Effector memory CD4-positive, alpha-beta T cell (primary cell): Measurements from ENCODE around the gene CCDC91.

Source experiments
- DNase-seq, 3 donors: peaks; one replicate each; pipeline ENCODE4 v3.0.0-alpha.2; 2020
- H3K27ac ChIP-seq: 2 replicates; pipeline ENCODE4 v1.7.0; 2013; ENCODE audit warnings: mild to moderate bottlenecking, low read length, moderate library complexity; ENCODE audit not compliant: insufficient read depth, poor library complexity, severe bottlenecking
- H3K27me3 ChIP-seq: replicated peaks from 2 replicates; pipeline ENCODE4 v1.7.0; 2013; ENCODE audit warnings: mild to moderate bottlenecking, low read length; ENCODE audit not compliant: insufficient read depth, control insufficient read depth, poor library complexity, severe bottlenecking
- H3K36me3 ChIP-seq: 2 replicates; pipeline ENCODE4 v1.7.0; 2013; ENCODE audit warnings: mild to moderate bottlenecking, low read length, moderate library complexity; ENCODE audit not compliant: control insufficient read depth, insufficient read depth
- H3K4me1 ChIP-seq: 2 replicates; pipeline ENCODE4 v1.7.0; 2013; ENCODE audit warnings: low read length, mild to moderate bottlenecking; ENCODE audit not compliant: control insufficient read depth, insufficient read depth, poor library complexity, severe bottlenecking
- H3K4me3 ChIP-seq: 2 replicates; pipeline ENCODE4 v1.7.0; 2013; ENCODE audit warnings: low read length, low read depth, mild to moderate bottlenecking; ENCODE audit not compliant: insufficient read depth, poor library complexity, severe bottlenecking
- H3K9me3 ChIP-seq: 2 replicates; pipeline ENCODE4 v1.7.0; 2013; ENCODE audit warnings: mild to moderate bottlenecking, low read length, moderate library complexity; ENCODE audit not compliant: control insufficient read depth

Gene CCDC91

GRCh38 chr12:28550757-28551704, 360.8 kb downstream of the CCDC91 start:
- DNase-seq, result no peak
- H3K27ac ChIP-seq, result no peak overlapping the region
- no peaks in the 10 kb centered on the region for H3K27me3 ChIP-seq

GRCh38 chr12:28552251-28552970, 362.2 kb downstream of the CCDC91 start:
- no peaks in the 10 kb centered on the region for H3K9me3 ChIP-seq
- no peaks in the 10 kb centered on the region for H3K27me3 ChIP-seq
- H3K4me3 ChIP-seq, result no peak overlapping the region
- H3K27ac ChIP-seq, result no peak overlapping the region
- DNase-seq, result no peak
- H3K36me3 ChIP-seq, result no peaks in the 10 kb centered on the region
- no peaks in the 10 kb centered on the region for H3K4me1 ChIP-seq

More at GRCh38 chr12:28550757-28551704, 360.8 kb downstream of the CCDC91 start:
- H3K4me1 ChIP-seq, result no peaks in the 10 kb centered on the region
- H3K9me3 ChIP-seq, result no peaks in the 10 kb centered on the region
- H3K4me3 ChIP-seq, result no peak overlapping the region
- H3K36me3 ChIP-seq, result no peaks in the 10 kb centered on the region

DNA sequence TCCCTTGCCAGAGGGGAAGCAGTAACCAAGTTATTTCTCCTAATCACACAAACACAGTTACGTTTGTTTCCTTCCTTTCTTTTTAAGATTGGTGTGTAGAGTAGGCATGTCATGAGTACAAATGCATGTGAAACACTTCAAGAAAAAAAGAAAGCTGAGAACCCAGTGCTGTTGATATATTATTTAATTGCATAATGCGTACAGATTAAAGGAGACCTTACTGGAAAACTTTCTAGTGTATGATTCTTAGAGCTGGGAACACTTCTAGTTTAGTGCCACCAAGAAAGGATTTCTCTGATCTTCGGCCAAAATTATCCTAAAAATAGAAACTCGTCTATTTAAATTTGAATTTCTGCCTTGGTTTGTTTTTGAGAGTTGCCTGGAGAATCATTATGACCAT, 365.5 kb downstream of the CCDC91 start:
- H3K9me3 ChIP-seq, result no peaks in the 10 kb centered on the region
- no peaks in the 10 kb centered on the region for H3K4me1 ChIP-seq
- H3K27ac ChIP-seq, result no peak overlapping the region
- no peak for DNase-seq
- no peak overlapping the region for H3K4me3 ChIP-seq
- H3K27me3 ChIP-seq, result no peaks in the 10 kb centered on the region
- no peaks in the 10 kb centered on the region for H3K36me3 ChIP-seq

DNA sequence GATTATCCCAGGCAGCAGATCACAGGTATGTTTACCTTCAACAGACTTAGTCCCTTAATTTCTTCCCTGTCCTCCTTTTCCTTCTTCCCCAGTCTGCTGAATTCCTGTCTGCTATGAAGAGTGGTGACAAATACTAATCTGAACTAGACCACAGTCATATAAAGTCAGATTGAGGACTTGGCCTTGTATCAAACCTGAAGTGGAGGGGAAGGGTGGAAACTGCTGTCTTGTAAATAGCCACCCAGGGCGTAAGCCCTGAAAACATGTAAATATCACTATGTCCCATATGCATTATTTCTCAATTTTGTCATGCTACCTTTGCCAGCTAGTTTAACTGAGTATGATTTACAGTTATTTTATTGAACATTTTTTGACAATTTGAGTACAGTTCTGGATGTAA, 368.0 kb downstream of the CCDC91 start:
- H3K27me3 ChIP-seq, result no peaks in the 10 kb centered on the region
- no peaks in the 10 kb centered on the region for H3K9me3 ChIP-seq
- H3K27ac ChIP-seq, result no peak overlapping the region
- H3K4me3 ChIP-seq, result no peak overlapping the region
- DNase-seq, result no peak
- no peaks in the 10 kb centered on the region for H3K36me3 ChIP-seq
- no peaks in the 10 kb centered on the region for H3K4me1 ChIP-seq

DNA sequence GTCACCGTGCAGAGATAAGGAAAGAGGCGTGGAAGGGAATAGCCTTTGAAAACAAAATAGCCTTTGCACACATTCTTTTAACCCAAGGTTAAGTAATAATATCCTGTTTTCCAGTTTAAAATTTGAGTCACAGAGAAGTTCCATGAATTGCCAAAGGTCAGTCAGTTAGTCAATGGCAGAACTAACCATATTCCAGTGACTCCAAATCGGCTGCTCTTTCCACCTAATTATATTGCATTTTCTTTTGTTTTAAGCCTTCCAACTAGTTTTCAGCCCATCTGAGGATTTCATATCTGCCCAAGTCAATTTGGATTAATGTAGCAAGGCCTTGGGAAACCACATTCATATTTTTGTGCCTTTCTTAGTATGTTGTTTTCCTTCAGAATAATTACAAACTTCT, 373.0 kb downstream of the CCDC91 start:
- Histone ChIP-seq H3K4me1 (no peaks in the 10 kb centered on the region), H3K27ac (no peak overlapping the region), H3K27me3 (no peaks in the 10 kb centered on the region), H3K36me3 (no peaks in the 10 kb centered on the region), H3K4me3 (no peak overlapping the region), H3K9me3 (no peaks in the 10 kb centered on the region)
- DNase-seq, result no peak

DNA sequence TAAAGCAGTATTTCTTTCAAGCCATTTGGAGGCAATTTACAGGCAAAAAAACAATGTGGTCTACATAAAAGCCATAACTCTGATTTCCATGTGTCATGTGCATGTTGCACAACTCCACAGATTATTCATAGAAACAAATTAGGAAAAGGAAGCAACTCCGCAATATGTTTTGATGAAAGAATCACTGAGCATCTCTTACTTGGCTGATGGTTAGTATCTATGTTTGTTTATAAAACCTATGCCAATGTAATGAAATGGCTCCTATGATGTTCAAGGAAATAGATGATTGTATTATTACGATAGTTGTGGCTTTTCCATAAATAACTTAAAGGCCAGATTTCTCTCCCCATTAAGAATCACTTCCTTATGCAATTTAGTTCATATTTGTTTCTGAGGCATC, 373.7 kb downstream of the CCDC91 start:
- Histone ChIP-seq H3K36me3 (no peaks in the 10 kb centered on the region), H3K4me3 (no peak overlapping the region), H3K27me3 (no peaks in the 10 kb centered on the region), H3K9me3 (no peaks in the 10 kb centered on the region), H3K27ac (no peak overlapping the region), H3K4me1 (no peaks in the 10 kb centered on the region)
- no peak for DNase-seq

DNA sequence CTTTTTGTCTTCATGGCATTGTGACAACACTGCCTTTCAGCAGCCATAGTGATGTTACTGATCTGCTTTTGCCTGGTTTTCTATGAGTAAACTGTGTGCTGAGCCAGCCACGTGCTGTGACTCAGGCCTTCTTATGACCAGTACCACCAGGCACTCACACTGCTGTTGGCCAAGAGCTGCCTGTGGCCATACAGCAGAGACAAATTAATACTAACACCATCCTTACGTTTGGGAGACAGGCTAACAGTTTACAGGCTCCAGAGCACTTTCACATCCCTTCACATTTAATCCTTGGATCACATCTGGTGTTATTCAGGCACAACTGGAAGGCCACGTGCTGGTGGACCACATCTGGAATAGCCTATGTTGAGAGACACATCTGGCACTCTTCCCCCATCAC, 377.9 kb downstream of the CCDC91 start:
- Histone ChIP-seq H3K4me1 (no peaks in the 10 kb centered on the region), H3K27ac (no peak overlapping the region), H3K4me3 (no peak overlapping the region), H3K27me3 (no peaks in the 10 kb centered on the region), H3K9me3 (no peaks in the 10 kb centered on the region), H3K36me3 (no peaks in the 10 kb centered on the region)
- DNase-seq, result no peak

DNA sequence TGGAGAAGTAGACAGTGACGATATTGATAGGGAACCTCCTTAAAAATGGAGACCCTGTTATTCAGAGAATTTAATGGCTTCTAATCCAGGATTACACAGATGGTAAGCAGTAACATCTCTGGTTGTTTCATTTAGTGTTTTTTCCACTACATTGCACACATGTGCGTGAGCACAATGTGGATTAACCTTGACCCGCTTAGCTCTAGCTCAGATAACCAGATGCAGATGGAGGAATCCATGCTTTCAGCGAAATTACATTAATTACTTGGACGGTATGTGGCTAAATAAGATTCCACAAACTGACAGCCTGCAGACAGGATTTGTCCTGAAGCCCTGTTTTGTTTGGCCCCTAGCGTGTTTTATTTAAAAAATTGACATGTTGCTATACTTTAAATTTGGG, 378.4 kb downstream of the CCDC91 start:
- no peaks in the 10 kb centered on the region for H3K9me3 ChIP-seq
- no peak for DNase-seq
- H3K36me3 ChIP-seq, result no peaks in the 10 kb centered on the region
- H3K4me1 ChIP-seq, result no peaks in the 10 kb centered on the region
- no peaks in the 10 kb centered on the region for H3K27me3 ChIP-seq
- H3K27ac ChIP-seq, result no peak overlapping the region
- no peak overlapping the region for H3K4me3 ChIP-seq

DNA sequence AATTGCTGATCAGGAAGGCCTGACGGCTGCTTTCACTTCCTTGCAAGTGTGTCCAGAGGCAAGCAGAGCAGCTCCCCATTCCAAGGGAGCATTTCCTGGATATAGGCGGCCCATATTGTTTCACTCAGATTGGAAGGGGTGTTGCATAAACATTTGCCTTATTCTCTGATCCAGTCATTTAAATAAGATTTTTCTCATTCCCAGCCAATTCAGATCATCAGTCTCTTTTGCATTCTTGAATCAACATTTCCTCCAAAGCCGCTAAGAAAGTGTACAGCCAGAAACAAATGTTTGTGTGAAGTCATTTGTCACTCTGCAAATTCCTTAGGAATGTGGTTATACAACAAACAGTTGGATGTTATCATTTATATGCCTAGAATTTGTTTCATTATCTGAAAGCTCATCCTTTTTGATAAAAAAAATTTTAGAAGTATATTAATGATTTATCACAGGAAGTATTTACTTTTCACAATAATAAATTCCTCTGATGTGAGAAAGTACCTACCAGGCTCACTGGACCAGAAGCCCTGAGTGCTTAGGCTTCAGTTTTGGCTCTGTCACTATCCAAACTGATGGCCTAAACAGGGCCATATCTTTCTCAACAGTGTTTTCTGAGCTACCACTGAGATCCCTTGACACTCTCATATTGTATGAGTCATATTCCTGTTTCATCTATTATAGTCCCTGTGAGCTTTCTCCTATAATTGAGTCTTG, 379.6 kb downstream of the CCDC91 start:
- DNase-seq, result no peak
- Histone ChIP-seq H3K27me3 (no peaks in the 10 kb centered on the region), H3K4me3 (no peak overlapping the region), H3K36me3 (no peaks in the 10 kb centered on the region), H3K4me1 (no peaks in the 10 kb centered on the region), H3K9me3 (no peaks in the 10 kb centered on the region), H3K27ac (no peak overlapping the region)
